T-helper 2 cell treated with Interferon-gamma antibody and Interleukin-4, amounts not matched to agents 5 μg/mL and 100 μg/mL, for 36 hours (primary cell): Measurements from ENCODE around the gene MYO18B.
"Not testable (repeated sequence)": the region's sequence is repeated elsewhere in the genome, so short reads cannot be mapped to it uniquely, and the experiment has no call there.

Experiments used
- DNase-seq: peaks from one replicate; pipeline ENCODE4 v3.0.0; 2021; ENCODE audit warnings: low spot score
- H3K27ac Mint-ChIP-seq: one replicate; pipeline ENCODE4 v1.8.0; 2021; ENCODE audit warnings: mild to moderate bottlenecking, mixed read lengths
- H3K27me3 Mint-ChIP-seq: one replicate; pipeline ENCODE4 v1.8.0; 2021; ENCODE audit warnings: low read depth, mixed read lengths
- H3K36me3 Mint-ChIP-seq: one replicate; pipeline ENCODE4 v1.8.0; 2021; ENCODE audit warnings: low read depth, mixed read lengths
- H3K4me1 Mint-ChIP-seq: one replicate; pipeline ENCODE4 v1.8.0; 2021; ENCODE audit warnings: low read depth, mixed read lengths
- H3K4me3 Mint-ChIP-seq: one replicate; pipeline ENCODE4 v1.8.0; 2022; ENCODE audit warnings: mild to moderate bottlenecking, moderate library complexity, mixed read lengths
- H3K9me3 Mint-ChIP-seq: one replicate; pipeline ENCODE4 v1.8.0; 2021; ENCODE audit warnings: mixed read lengths

The MYO18B gene

GRCh38 chr22:25702040-25702439, 39.9 kb upstream of the MYO18B start:
- Mint-ChIP-seq H3K4me1 (peaks cover 57% of the 10 kb centered on the region), H3K27me3 (no peaks in the 10 kb centered on the region), H3K27ac (peak overlapping the region; percentile 84), H3K36me3 (peaks cover 48% of the 10 kb centered on the region), H3K9me3 (no peaks in the 10 kb centered on the region), H3K4me3 (peak overlapping the region; percentile 81)
- DNase-seq, result no peak

DNA sequence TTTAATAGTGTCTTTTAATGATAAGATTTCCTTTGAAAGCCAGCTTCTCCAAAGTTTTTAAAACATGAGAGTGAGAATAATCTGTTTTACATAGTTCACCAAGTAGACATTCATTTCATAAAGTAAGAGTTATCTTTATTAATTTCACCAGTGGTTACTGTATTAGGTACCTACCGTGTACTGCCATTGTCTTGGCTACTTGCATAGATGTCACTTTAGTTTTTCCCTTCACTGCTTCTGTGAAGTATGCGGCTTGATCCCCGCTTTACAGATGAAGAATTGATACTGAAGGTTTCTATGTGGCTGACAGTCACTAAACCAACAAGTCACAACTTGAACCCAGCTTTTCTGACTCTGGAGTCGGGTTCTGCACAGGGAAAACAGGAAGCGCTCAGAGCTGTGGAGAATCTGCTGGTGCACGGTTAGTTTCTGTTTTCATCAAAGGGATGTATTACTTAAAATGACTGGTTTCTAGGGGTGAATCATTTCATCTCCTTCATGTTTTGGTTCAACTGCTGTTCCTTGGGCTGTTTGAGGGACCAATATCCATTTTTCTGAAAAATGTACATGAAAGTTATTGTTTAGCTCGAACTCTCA, 39.3 kb upstream of the MYO18B start:
- DNase-seq, result peak; percentile 71
- Mint-ChIP-seq H3K4me3 (peak overlapping the region; percentile 81), H3K36me3 (peaks cover 48% of the 10 kb centered on the region), H3K27me3 (no peaks in the 10 kb centered on the region), H3K27ac (peak overlapping the region; percentile 87), H3K9me3 (no peaks in the 10 kb centered on the region), H3K4me1 (peaks cover 60% of the 10 kb centered on the region)

- Mint-ChIP-seq H3K4me1 (peaks cover 60% of the 10 kb centered on the region), H3K27me3 (no peaks in the 10 kb centered on the region), H3K9me3 (no peaks in the 10 kb centered on the region), H3K27ac (peak overlapping the region; percentile 50), H3K36me3 (peaks cover 51% of the 10 kb centered on the region), H3K4me3 (no peak overlapping the region)
- no peak for DNase-seq
Measured at GRCh38 chr22:25704701-25705100, 37.3 kb upstream of the MYO18B start.

DNA sequence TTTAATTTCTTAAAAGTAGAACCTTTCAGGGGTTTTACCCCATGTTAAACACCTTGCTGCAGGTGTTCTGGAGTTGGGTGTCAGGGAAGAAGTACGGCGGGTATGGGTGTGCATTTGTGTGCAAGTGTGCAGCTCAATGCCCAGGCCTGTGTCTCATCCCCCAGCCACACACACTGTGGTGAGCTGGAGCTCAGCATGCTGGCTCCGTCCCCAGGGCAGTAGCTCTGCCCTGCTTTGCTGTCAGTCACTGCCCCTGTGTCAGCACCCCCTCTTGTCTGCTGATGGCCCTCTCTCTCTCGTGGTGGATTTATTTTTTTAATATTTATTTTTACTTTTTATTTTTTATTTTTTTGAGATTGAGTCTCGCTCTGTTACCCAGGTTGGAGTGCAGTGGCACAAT, 35.8 kb upstream of the MYO18B start:
- Mint-ChIP-seq H3K27ac (no peak overlapping the region), H3K9me3 (no peaks in the 10 kb centered on the region), H3K36me3 (peaks cover 54% of the 10 kb centered on the region)

GRCh38 chr22:25708430-25708829, 33.6 kb upstream of the MYO18B start:
- H3K27ac Mint-ChIP-seq, result peak overlapping the region; percentile 82
- H3K9me3 Mint-ChIP-seq, DNase-seq, H3K27me3 Mint-ChIP-seq: not testable (repeated sequence)
- peaks cover 61% of the 10 kb centered on the region for H3K4me1 Mint-ChIP-seq
- H3K4me3 Mint-ChIP-seq, result peak overlapping the region; percentile 38
- peaks cover 68% of the 10 kb centered on the region for H3K36me3 Mint-ChIP-seq

More for the DNA sequence above, 35.8 kb upstream of the MYO18B start:
- no peak for DNase-seq
- Mint-ChIP-seq H3K27me3 (no peaks in the 10 kb centered on the region), H3K4me1 (peaks cover 67% of the 10 kb centered on the region), H3K4me3 (no peak overlapping the region)

DNA sequence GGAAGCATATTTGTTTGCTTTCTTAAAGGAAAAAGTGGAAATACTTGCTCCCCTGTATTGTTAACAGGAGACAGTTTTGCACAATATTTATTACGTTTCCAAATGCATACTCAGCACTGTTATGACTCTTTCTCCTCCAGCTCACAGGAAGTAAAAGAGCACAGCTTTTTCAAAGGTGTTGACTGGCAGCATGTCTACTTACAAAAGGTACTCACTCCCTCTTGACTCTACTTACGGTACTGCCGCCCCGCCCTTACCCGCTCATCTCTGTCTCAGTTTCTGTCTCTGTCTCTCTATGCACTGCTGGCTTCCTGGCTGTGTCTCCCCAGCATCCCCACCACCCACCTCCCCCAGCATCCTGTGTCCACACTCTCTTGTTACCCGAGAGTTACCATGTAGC, 32.2 kb upstream of the MYO18B start:
- Mint-ChIP-seq H3K27ac (peak overlapping the region; percentile 94), H3K36me3 (peaks cover 70% of the 10 kb centered on the region), H3K9me3 (no peaks in the 10 kb centered on the region), H3K4me1 (peaks cover 48% of the 10 kb centered on the region), H3K27me3 (no peaks in the 10 kb centered on the region), H3K4me3 (peak overlapping the region; percentile 52)
- peak; percentile 61 for DNase-seq

DNA sequence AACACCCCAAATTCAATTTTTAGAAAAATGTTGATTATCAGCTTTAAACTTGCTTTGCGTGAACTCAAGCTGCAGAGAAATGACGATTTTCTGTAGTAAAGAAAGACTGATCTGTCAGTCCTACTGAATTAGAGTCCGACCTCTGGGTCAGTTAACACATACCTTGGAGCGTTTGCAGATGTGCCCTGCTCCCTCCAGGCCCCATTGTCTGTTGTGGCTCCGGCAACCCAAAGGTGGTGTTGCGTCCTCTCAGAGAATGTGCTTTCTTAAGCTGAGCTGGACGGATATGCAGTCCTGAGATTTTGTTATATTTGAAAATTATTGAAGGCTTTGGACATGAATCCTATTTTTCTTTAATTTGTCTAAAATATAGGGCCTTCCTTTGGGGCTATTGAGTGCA, 31.5 kb upstream of the MYO18B start:
- H3K4me3 Mint-ChIP-seq, result no peak overlapping the region
- H3K36me3 Mint-ChIP-seq, result peaks cover 68% of the 10 kb centered on the region
- no peaks in the 10 kb centered on the region for H3K9me3 Mint-ChIP-seq
- H3K4me1 Mint-ChIP-seq, result peaks cover 43% of the 10 kb centered on the region
- DNase-seq, result no peak
- no peaks in the 10 kb centered on the region for H3K27me3 Mint-ChIP-seq
- no peak overlapping the region for H3K27ac Mint-ChIP-seq

DNA sequence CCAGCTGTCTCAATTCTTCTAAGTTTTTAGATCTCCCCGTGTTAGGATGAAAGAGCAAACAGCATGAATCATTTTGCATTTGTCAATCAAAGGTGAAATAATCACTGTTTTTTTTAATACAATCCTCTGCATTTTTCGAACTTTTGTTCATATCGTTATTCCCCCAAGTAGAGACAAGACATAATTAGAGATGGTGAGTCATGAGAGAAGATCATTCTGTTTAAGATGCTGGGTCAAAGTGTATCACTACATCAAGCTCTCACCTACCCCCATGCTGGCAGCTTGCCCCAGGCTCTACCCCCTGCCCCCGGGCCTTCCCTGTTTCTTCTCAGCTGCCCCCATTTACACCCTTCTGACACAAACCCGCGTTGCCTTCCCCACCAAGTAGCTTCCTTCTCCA, 30.5 kb upstream of the MYO18B start:
- DNase-seq, result no peak
- Mint-ChIP-seq H3K36me3 (peaks cover 70% of the 10 kb centered on the region), H3K4me1 (peaks cover 41% of the 10 kb centered on the region), H3K9me3 (no peaks in the 10 kb centered on the region), H3K27me3 (no peaks in the 10 kb centered on the region), H3K27ac (peak overlapping the region; percentile 71), H3K4me3 (no peak overlapping the region)

DNA sequence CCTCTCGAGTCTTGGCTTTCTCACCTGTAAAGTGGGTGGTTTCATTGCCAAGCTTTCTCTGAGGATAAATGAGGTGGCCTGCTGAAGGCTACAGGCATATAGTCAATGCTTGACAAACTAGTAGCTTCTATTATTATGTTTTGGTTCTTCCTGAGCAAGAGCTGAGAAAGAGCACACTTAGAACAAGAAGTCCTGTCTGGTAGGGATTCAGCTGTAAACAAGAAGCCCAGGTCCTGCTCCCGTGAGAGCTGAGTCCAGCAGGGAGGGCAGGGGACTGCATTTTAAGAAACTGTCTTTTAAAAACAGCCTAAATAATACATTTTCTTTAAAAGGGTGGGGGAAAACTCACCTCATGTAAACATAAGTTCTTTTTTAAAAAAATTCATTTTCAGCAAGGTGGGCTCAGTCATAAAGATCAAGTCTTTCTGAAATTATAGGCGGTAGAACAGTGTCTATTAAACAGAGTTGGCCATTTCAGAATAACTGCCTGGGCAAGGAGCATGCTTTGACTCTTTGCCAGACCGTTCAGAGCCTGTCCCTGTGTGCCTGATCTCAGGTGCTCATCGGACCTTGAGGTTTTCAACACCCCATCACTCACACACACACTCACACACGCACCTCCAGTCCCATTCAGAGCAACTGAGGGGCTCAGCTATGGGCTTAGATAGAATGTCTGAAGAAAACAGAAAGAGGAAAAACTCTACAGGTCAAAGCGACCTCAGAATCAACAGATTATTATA, 29.2 kb upstream of the MYO18B start:
- Mint-ChIP-seq H3K27me3 (no peaks in the 10 kb centered on the region), H3K27ac (no peak overlapping the region), H3K36me3 (peaks cover 65% of the 10 kb centered on the region), H3K4me1 (peaks cover 36% of the 10 kb centered on the region), H3K9me3 (no peaks in the 10 kb centered on the region), H3K4me3 (no peak overlapping the region)
- no peak for DNase-seq

- Mint-ChIP-seq H3K27ac (peak overlapping the region; percentile 45), H3K4me1 (peaks cover 42% of the 10 kb centered on the region), H3K9me3 (no peaks in the 10 kb centered on the region), H3K27me3 (no peaks in the 10 kb centered on the region), H3K36me3 (peaks cover 72% of the 10 kb centered on the region), H3K4me3 (no peak overlapping the region)
- DNase-seq, result no peak
Measured at GRCh38 chr22:25714070-25714469, 27.9 kb upstream of the MYO18B start.

- H3K27ac Mint-ChIP-seq, result no peak overlapping the region
- peaks cover 73% of the 10 kb centered on the region for H3K36me3 Mint-ChIP-seq
- H3K9me3 Mint-ChIP-seq, result no peaks in the 10 kb centered on the region
- no peak for DNase-seq
- H3K4me3 Mint-ChIP-seq, result no peak overlapping the region
- peaks cover 37% of the 10 kb centered on the region for H3K4me1 Mint-ChIP-seq
- no peaks in the 10 kb centered on the region for H3K27me3 Mint-ChIP-seq
Measured at GRCh38 chr22:25714739-25715138, 27.2 kb upstream of the MYO18B start.

- H3K36me3 Mint-ChIP-seq, result peaks cover 63% of the 10 kb centered on the region
Measured at GRCh38 chr22:25716637-25717036, 25.4 kb upstream of the MYO18B start.

DNA sequence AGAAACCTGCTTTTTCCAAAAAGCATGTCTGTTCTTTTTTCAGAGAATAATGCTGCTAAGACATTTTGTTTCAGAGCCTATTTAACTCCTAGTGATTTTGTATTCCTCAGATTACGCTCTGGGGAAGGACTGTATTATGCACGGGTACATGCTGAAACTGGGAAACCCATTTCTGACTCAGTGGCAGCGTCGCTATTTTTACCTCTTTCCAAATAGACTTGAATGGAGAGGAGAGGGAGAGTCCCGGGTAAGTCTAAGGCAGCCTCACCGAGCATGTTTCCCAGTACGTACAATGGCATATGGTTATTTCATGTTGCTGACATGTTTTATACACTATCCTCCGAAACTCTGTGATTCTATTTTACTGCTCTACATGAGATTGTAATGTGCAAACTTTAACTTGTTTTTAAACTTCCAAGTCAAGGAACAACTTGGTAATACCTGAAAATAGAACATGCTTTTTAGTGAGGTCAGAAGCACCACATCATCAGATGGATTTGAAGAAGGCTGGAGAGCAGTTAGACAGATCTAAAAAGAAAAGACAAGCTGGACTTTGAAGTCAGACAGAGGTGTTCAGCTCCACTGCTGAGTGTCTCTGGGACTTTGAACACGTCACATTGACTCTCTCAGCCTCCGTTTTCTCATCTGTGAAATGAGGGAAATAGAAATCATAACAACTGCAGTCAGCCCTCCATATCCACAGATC, 23.7 kb upstream of the MYO18B start:
- no peak for DNase-seq
- peaks cover 63% of the 10 kb centered on the region for H3K36me3 Mint-ChIP-seq
- no peaks in the 10 kb centered on the region for H3K9me3 Mint-ChIP-seq
- peak overlapping the region; percentile 58 for H3K27ac Mint-ChIP-seq
- peaks cover 16% of the 10 kb centered on the region for H3K4me1 Mint-ChIP-seq
- H3K27me3 Mint-ChIP-seq, result no peaks in the 10 kb centered on the region
- H3K4me3 Mint-ChIP-seq, result no peak overlapping the region

More at GRCh38 chr22:25716637-25717036, 25.4 kb upstream of the MYO18B start:
- peaks cover 21% of the 10 kb centered on the region for H3K4me1 Mint-ChIP-seq
- no peaks in the 10 kb centered on the region for H3K27me3 Mint-ChIP-seq
- no peak overlapping the region for H3K4me3 Mint-ChIP-seq
- H3K9me3 Mint-ChIP-seq, result no peaks in the 10 kb centered on the region
- DNase-seq, result no peak
- no peak overlapping the region for H3K27ac Mint-ChIP-seq

DNA sequence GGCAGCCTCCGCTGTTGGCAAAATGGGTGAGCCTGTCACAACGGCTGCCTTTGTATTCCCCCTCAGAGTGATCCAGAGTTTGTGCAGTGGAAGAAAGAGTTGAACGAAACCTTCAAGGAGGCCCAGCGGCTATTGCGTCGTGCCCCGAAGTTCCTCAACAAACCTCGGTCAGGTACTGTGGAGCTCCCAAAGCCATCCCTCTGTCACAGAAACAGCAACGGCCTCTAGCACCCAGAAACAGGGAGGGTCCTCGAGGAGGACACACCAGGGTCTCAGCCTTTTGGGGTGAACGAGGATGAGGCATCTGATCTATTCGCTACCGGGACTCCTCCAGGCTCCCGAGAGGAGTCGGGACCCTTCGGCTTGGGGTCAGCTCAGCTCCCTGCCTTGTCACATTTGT, 19.8 kb upstream of the MYO18B start:
- Mint-ChIP-seq H3K9me3 (no peaks in the 10 kb centered on the region), H3K4me3 (no peak overlapping the region), H3K27me3 (no peaks in the 10 kb centered on the region), H3K4me1 (peaks cover 29% of the 10 kb centered on the region), H3K27ac (no peak overlapping the region), H3K36me3 (peaks cover 55% of the 10 kb centered on the region)
- no peak for DNase-seq
